GM19395 (cell line): ENCODE data around the gene FAM9A.

ENCODE experiments used
- ATAC-seq: cut with Tn5 transposase; IDR thresholded peaks from one replicate; pipeline ENCODE4 v1.9.1; 2021; ENCODE audit warnings: mild to moderate bottlenecking, moderate library complexity; ENCODE audit not compliant: unreplicated experiment

The FAM9A gene

GRCh38 chrX:8801041-8801599, at the start of gene FAM9A:
Gene FAM9A (minus strand): TSS chrX:8801383. CDS start chrX:8800171, 1,212 bp downstream.
- ATAC-seq, result no peak

- no peak for ATAC-seq
Measured at GRCh38 chrX:8850478-8850877, 49.3 kb upstream of the FAM9A start.

- ATAC-seq, result peak; percentile 62
Measured at GRCh38 chrX:8849945-8850344, 48.8 kb upstream of the FAM9A start.

- no peak for ATAC-seq
Measured at GRCh38 chrX:8849458-8849857, 48.3 kb upstream of the FAM9A start.

GRCh38 chrX:8848911-8849310, 47.7 kb upstream of the FAM9A start:
- no peak for ATAC-seq

GRCh38 chrX:8848441-8848840, 47.3 kb upstream of the FAM9A start:
- no peak for ATAC-seq

- no peak for ATAC-seq
Measured at GRCh38 chrX:8847360-8847759, 46.2 kb upstream of the FAM9A start.

- no peak for ATAC-seq
Measured at GRCh38 chrX:8846266-8846665, 45.1 kb upstream of the FAM9A start.

GRCh38 chrX:8845469-8845868, 44.3 kb upstream of the FAM9A start:
- ATAC-seq, result no peak

GRCh38 chrX:8845060-8845459, 43.9 kb upstream of the FAM9A start:
- no peak for ATAC-seq

- ATAC-seq, result no peak
Measured at GRCh38 chrX:8844157-8844556, 43.0 kb upstream of the FAM9A start.

- ATAC-seq, result no peak
Measured at GRCh38 chrX:8841911-8842310, 40.7 kb upstream of the FAM9A start.

- ATAC-seq, result no peak
Measured at GRCh38 chrX:8834392-8834791, 33.2 kb upstream of the FAM9A start.

GRCh38 chrX:8832582-8833378, 31.6 kb upstream of the FAM9A start:
- no peak for ATAC-seq

- ATAC-seq, result no peak
Measured at GRCh38 chrX:8823698-8824097, 22.5 kb upstream of the FAM9A start.

- no peak for ATAC-seq
Measured at GRCh38 chrX:8822002-8822401, 20.8 kb upstream of the FAM9A start.

GRCh38 chrX:8820910-8821527, 19.8 kb upstream of the FAM9A start:
- ATAC-seq, result no peak

- peak; percentile 76 for ATAC-seq
Measured at GRCh38 chrX:8815460-8816065, 14.4 kb upstream of the FAM9A start.

- ATAC-seq, result no peak
Measured at GRCh38 chrX:8813036-8813435, 11.9 kb upstream of the FAM9A start.

GRCh38 chrX:8811611-8812010, 10.4 kb upstream of the FAM9A start:
- no peak for ATAC-seq

- ATAC-seq, result no peak
Measured at GRCh38 chrX:8808661-8809060, 7.5 kb upstream of the FAM9A start.

- no peak for ATAC-seq
Measured at GRCh38 chrX:8805974-8806373, 4.8 kb upstream of the FAM9A start.
